HEK293 (cell line): ENCODE measurements around the gene SLC39A11.

Experiments used
- CTCF ChIA-PET: fragments of 350-600 bp; formaldehyde crosslinking; extraction: SDS; loops from one replicate; lab custom pipeline; 2021; ENCODE audit warnings: antibody characterized with exemption; lab: Yijun Ruan, JAX
- POLR2A ChIA-PET: fragments of 300-600 bp; formaldehyde crosslinking; extraction: SDS; loops from one replicate; lab custom pipeline; 2020; ENCODE audit warnings: antibody characterized with exemption, inconsistent platforms; lab: Yijun Ruan, JAX
- H3K27ac ChIP-seq: fragments of 200-500 bp; sonication (Bioruptor generic); 2 replicates; pipeline ENCODE4 v1.5.1; 2014; ENCODE audit warnings: low read depth, low read length, control low read depth, inconsistent platforms; ENCODE audit errors: extremely low read depth
- H3K36me3 ChIP-seq, 2 experiments: fragments of 200-500 bp in 1 of 2; sonication (Bioruptor generic) in 1 of 2; 1 replicate in 1 of 2; 2 replicates in 1 of 2; pipeline ENCODE4 v1.5.1; 2014 to 2017; ENCODE audit warnings: inconsistent platforms in 2 of 2, low read length in 2 of 2; ENCODE audit not compliant: control insufficient read depth in 2 of 2, insufficient read depth in 1 of 2
- H3K4me1 ChIP-seq: fragments of 200-500 bp; sonication (Bioruptor generic); 2 replicates; pipeline ENCODE4 v1.5.1; 2014; ENCODE audit warnings: mild to moderate bottlenecking, low read length, inconsistent platforms; ENCODE audit not compliant: control insufficient read depth, insufficient read depth
- H3K4me3 ChIP-seq: 2 replicates; pipeline ENCODE4 v1.5.1; 2011; ENCODE audit warnings: low read depth, mild to moderate bottlenecking, control low read depth, low read length, moderate library complexity
- H3K9me3 ChIP-seq: fragments of 200-500 bp; sonication (Bioruptor generic); 2 replicates; pipeline ENCODE4 v1.5.1; 2014; ENCODE audit warnings: low read depth, low read length, inconsistent platforms; ENCODE audit not compliant: control insufficient read depth, insufficient read depth
- BCL11B ChIP-seq: fragments of 450-650 bp; formaldehyde crosslinking; IDR thresholded peaks from 2 replicates; pipeline ENCODE4 v1.5.1; 2016; ENCODE audit warnings: low read depth, missing biosample characterization, missing genetic modification characterization
- EGR2 ChIP-seq: fragments of 450-650 bp; formaldehyde crosslinking; IDR thresholded peaks from 2 replicates; pipeline ENCODE4 v1.5.1; 2016; ENCODE audit warnings: low read depth, missing biosample characterization, missing genetic modification characterization
- GLI2 ChIP-seq: fragments of 450-650 bp; formaldehyde crosslinking; IDR thresholded peaks from 2 replicates; pipeline ENCODE4; 2017; ENCODE audit warnings: missing biosample characterization, missing genetic modification characterization, low read depth, borderline replicate concordance
- KLF10 ChIP-seq: fragments of 450-650 bp; IDR thresholded peaks from 2 replicates; pipeline ENCODE4 v1.5.1; 2018; ENCODE audit warnings: missing biosample characterization, mild to moderate bottlenecking, missing genetic modification characterization
- ZBTB26 ChIP-seq: fragments of 450-650 bp; formaldehyde crosslinking; optimal IDR thresholded peaks from 2 replicates; pipeline ENCODE3; 2016; ENCODE audit warnings: missing biosample characterization, mild to moderate bottlenecking, missing genetic modification characterization
- ZBTB48 ChIP-seq: fragments of 450-650 bp; formaldehyde crosslinking; IDR thresholded peaks from 2 replicates; pipeline ENCODE4 v1.5.1; 2016; ENCODE audit warnings: missing biosample characterization, missing genetic modification characterization
- ZBTB7A ChIP-seq: fragments of 450-650 bp; formaldehyde crosslinking; IDR thresholded peaks from 2 replicates; pipeline ENCODE4 v1.5.1; 2016; ENCODE audit warnings: low read depth, missing biosample characterization, missing genetic modification characterization
- ZNF138 ChIP-seq: fragments of 450-650 bp; formaldehyde crosslinking; IDR thresholded peaks from 2 replicates; pipeline ENCODE4 v1.5.1; 2016; ENCODE audit warnings: missing biosample characterization, missing genetic modification characterization, borderline replicate concordance
- ZNF148 ChIP-seq: fragments of 450-650 bp; formaldehyde crosslinking; IDR thresholded peaks from 2 replicates; pipeline ENCODE4 v1.5.0; 2017; ENCODE audit warnings: missing biosample characterization, missing genetic modification characterization, borderline replicate concordance
- ZNF19 ChIP-seq: fragments of 450-650 bp; formaldehyde crosslinking; IDR thresholded peaks from 2 replicates; pipeline ENCODE4; 2016; ENCODE audit warnings: missing biosample characterization, missing genetic modification characterization, low read depth
- ZNF211 ChIP-seq: fragments of 450-650 bp; formaldehyde crosslinking; IDR thresholded peaks from 2 replicates; pipeline ENCODE4 v1.5.1; 2016; ENCODE audit warnings: low read depth, missing biosample characterization, missing genetic modification characterization
- ZNF239 ChIP-seq: fragments of 450-650 bp; formaldehyde crosslinking; IDR thresholded peaks from 2 replicates; pipeline ENCODE4 v1.5.1; 2016; ENCODE audit warnings: missing biosample characterization, missing genetic modification characterization
- ZNF341 ChIP-seq: fragments of 450-650 bp; formaldehyde crosslinking; IDR thresholded peaks from 2 replicates; pipeline ENCODE4; 2016; ENCODE audit warnings: low read depth, missing biosample characterization, missing genetic modification characterization
- ZNF48 ChIP-seq: fragments of 450-650 bp; formaldehyde crosslinking; IDR thresholded peaks from 2 replicates; pipeline ENCODE4 v1.5.1; 2016; ENCODE audit warnings: missing biosample characterization, missing genetic modification characterization
- ZNF558 ChIP-seq: fragments of 450-650 bp; formaldehyde crosslinking; IDR thresholded peaks from 2 replicates; pipeline ENCODE4 v1.5.1; 2016; ENCODE audit warnings: missing biosample characterization, missing genetic modification characterization
- ZNF560 ChIP-seq: fragments of 450-650 bp; formaldehyde crosslinking; IDR thresholded peaks from 2 replicates; pipeline ENCODE4 v1.5.1; 2017; ENCODE audit warnings: missing biosample characterization, missing genetic modification characterization, borderline replicate concordance
- ZNF670 ChIP-seq: fragments of 450-650 bp; formaldehyde crosslinking; IDR thresholded peaks from 2 replicates; pipeline ENCODE4 v1.5.1; 2016; ENCODE audit warnings: missing biosample characterization, missing genetic modification characterization, low read depth
- ZNF768 ChIP-seq: fragments of 450-650 bp; formaldehyde crosslinking; IDR thresholded peaks from 2 replicates; pipeline ENCODE4 v1.5.1; 2018; ENCODE audit warnings: missing biosample characterization, mild to moderate bottlenecking, missing genetic modification characterization
- TF ChIP-seq, protein P1 (sequence below): fragments of 450-650 bp; formaldehyde crosslinking; IDR thresholded peaks from 2 replicates; pipeline ENCODE4 v1.5.1; 2016; ENCODE audit warnings: missing biosample characterization, missing genetic modification characterization
- TF ChIP-seq, protein P2 (sequence below): fragments of 450-650 bp; formaldehyde crosslinking; IDR thresholded peaks from 2 replicates; pipeline ENCODE4 v1.5.1; 2016; ENCODE audit warnings: missing biosample characterization, missing genetic modification characterization
- TF ChIP-seq, protein P3 (sequence below): fragments of 450-650 bp; formaldehyde crosslinking; conservative IDR thresholded peaks from 2 replicates; pipeline ENCODE4 v1.5.1; 2016; ENCODE audit warnings: low read depth, missing biosample characterization, missing genetic modification characterization

SLC39A11 gene

GRCh38 chr17:72654706-72655105 is 437.8 kb downstream of the SLC39A11 start:
- no peaks in the 10 kb centered on the region for H3K36me3 ChIP-seq
- CTCF ChIA-PET = interaction anchor here (1.0 kb wide), 1 partner anchor 71 kb away, joined by 4 read pairs; no protein-coding TSS in a partner anchor
- POLR2A ChIA-PET = no interaction called here
- H3K27ac ChIP-seq = no peak overlapping the region
- no peak overlapping the region for H3K4me3 ChIP-seq
- H3K4me1 ChIP-seq = no peaks in the 10 kb centered on the region
- H3K9me3 ChIP-seq = no peaks in the 10 kb centered on the region
- TF ChIP-seq, protein P1, sequence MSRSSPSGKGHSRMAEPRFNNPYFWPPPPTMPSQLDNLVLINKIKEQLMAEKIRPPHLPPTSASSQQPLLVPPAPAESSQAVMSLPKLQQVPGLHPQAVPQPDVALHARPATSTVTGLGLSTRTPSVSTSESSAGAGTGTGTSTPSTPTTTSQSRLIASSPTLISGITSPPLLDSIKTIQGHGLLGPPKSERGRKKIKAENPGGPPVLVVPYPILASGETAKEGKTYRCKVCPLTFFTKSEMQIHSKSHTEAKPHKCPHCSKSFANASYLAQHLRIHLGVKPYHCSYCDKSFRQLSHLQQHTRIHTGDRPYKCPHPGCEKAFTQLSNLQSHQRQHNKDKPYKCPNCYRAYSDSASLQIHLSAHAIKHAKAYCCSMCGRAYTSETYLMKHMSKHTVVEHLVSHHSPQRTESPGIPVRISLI (tag by site-specific recombination) = no peak
- no peak for TF ChIP-seq ZNF211 (tag by site-specific recombination)
- no peak for TF ChIP-seq ZNF558 (tag by site-specific recombination)
- TF ChIP-seq ZNF341 (tag by site-specific recombination) = no peak
- no peak for TF ChIP-seq ZBTB48 (tag by site-specific recombination)
- no peak for TF ChIP-seq ZNF670 (tag by site-specific recombination)
- no peak for TF ChIP-seq ZNF138 (tag by site-specific recombination)
- no peak for TF ChIP-seq ZNF560 (tag by site-specific recombination)
- TF ChIP-seq ZBTB26 (tag by site-specific recombination) = no peak
- TF ChIP-seq KLF10 (tag by site-specific recombination) = no peak
- no peak for TF ChIP-seq ZNF148 (tag by site-specific recombination)
- no peak for TF ChIP-seq ZNF48 (tag by site-specific recombination)
- TF ChIP-seq ZNF239 (tag by site-specific recombination) = no peak
- no peak for TF ChIP-seq GLI2 (tag by site-specific recombination)

DNA sequence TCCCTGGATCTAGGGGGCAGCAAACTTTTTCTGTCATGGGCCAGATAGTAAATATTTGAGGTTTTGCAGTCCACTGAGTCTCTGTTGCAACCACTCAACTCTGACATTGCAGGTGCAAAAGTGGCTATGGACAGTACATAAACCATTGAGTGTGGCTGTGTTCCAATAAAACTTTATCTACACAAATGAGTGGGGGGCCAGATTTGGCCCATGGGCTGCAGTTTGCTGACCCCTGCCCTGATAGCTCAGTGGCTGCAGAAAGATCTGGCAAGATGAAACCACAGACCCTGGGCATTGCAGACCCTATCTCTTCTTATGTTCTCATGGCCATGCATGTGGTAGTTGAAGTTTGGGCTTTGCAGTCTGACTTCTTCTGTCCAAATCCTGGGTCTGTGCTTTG is 440.5 kb downstream of the SLC39A11 start:
- H3K9me3 ChIP-seq = no peaks in the 10 kb centered on the region
- ChIA-PET POLR2A (no interaction called here), CTCF (no interaction called here)
- no peaks in the 10 kb centered on the region for H3K36me3 ChIP-seq
- no peak overlapping the region for H3K27ac ChIP-seq
- H3K4me1 ChIP-seq = no peaks in the 10 kb centered on the region
- H3K4me3 ChIP-seq = no peak overlapping the region
- TF ChIP-seq, protein P2, sequence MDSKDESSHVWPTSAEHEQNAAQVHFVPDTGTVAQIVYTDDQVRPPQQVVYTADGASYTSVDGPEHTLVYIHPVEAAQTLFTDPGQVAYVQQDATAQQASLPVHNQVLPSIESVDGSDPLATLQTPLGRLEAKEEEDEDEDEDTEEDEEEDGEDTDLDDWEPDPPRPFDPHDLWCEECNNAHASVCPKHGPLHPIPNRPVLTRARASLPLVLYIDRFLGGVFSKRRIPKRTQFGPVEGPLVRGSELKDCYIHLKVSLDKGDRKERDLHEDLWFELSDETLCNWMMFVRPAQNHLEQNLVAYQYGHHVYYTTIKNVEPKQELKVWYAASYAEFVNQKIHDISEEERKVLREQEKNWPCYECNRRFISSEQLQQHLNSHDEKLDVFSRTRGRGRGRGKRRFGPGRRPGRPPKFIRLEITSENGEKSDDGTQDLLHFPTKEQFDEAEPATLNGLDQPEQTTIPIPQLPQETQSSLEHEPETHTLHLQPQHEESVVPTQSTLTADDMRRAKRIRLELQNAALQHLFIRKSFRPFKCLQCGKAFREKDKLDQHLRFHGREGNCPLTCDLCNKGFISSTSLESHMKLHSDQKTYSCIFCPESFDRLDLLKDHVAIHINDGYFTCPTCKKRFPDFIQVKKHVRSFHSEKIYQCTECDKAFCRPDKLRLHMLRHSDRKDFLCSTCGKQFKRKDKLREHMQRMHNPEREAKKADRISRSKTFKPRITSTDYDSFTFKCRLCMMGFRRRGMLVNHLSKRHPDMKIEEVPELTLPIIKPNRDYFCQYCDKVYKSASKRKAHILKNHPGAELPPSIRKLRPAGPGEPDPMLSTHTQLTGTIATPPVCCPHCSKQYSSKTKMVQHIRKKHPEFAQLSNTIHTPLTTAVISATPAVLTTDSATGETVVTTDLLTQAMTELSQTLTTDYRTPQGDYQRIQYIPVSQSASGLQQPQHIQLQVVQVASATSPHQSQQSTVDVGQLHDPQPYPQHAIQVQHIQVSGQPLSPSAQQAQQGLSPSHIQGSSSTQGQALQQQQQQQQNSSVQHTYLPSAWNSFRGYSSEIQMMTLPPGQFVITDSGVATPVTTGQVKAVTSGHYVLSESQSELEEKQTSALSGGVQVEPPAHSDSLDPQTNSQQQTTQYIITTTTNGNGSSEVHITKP (tag by site-specific recombination) = no peak
- TF ChIP-seq, protein P3, sequence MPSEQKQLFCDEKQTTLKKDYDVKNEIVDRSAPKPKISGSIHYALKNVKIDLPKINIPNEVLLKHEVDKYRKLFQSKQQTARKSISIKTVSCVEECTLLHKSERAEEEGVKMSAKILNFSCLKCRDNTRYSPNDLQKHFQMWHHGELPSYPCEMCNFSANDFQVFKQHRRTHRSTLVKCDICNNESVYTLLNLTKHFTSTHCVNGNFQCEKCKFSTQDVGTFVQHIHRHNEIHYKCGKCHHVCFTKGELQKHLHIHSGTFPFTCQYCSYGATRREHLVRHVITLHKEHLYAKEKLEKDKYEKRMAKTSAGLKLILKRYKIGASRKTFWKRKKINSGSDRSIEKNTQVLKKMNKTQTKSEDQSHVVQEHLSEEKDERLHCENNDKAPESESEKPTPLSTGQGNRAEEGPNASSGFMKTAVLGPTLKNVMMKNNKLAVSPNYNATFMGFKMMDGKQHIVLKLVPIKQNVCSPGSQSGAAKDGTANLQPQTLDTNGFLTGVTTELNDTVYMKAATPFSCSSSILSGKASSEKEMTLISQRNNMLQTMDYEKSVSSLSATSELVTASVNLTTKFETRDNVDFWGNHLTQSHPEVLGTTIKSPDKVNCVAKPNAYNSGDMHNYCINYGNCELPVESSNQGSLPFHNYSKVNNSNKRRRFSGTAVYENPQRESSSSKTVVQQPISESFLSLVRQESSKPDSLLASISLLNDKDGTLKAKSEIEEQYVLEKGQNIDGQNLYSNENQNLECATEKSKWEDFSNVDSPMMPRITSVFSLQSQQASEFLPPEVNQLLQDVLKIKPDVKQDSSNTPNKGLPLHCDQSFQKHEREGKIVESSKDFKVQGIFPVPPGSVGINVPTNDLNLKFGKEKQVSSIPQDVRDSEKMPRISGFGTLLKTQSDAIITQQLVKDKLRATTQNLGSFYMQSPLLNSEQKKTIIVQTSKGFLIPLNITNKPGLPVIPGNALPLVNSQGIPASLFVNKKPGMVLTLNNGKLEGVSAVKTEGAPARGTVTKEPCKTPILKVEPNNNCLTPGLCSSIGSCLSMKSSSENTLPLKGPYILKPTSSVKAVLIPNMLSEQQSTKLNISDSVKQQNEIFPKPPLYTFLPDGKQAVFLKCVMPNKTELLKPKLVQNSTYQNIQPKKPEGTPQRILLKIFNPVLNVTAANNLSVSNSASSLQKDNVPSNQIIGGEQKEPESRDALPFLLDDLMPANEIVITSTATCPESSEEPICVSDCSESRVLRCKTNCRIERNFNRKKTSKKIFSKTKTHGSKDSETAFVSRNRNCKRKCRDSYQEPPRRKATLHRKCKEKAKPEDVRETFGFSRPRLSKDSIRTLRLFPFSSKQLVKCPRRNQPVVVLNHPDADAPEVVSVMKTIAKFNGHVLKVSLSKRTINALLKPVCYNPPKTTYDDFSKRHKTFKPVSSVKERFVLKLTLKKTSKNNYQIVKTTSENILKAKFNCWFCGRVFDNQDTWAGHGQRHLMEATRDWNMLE (tag by site-specific recombination) = no peak
- TF ChIP-seq EGR2 (tag by site-specific recombination) (no peak), ZNF768 (tag by site-specific recombination) (no peak), ZBTB7A (tag by site-specific recombination) (no peak), ZNF558 (tag by site-specific recombination) (no peak), ZNF19 (tag by site-specific recombination) (no peak), BCL11B (tag by site-specific recombination) (no peak)
